CD4-positive, alpha-beta T cell treated with Interleukin-2 at 100 ng/mL for 4 hours (primary cell): Measurements from ENCODE around the gene ATRAID.
A peak's percentile ranks its signal among the peaks of the same experiment; 100 is the strongest.
"Not testable (repeated sequence)": the region's sequence is repeated elsewhere in the genome, so short reads cannot be mapped to it uniquely, and the experiment has no call there.

Experiments
- DNase-seq: peaks from one replicate; pipeline ENCODE4 v3.0.0-alpha.2; 2020; ENCODE audit warnings: low spot score

ATRAID gene

GRCh38 chr2:27211943-27212625 is at the start of gene ATRAID, which contains the start of gene SLC5A6:
Gene ATRAID, plus strand, starts transcription at chr2:27212041. Its CDS starts 328 bp downstream, at chr2:27212369.
Gene SLC5A6, minus strand, starts transcription at chr2:27212268. Its CDS starts 4,618 bp downstream, at chr2:27207650.
- peak; percentile 85 for DNase-seq

GRCh38 chr2:27162151-27163121 is 49.4 kb upstream of the ATRAID start:
- DNase-seq, result no peak

- DNase-seq, result no peak
Observed at GRCh38 chr2:27164960-27165763, 46.7 kb upstream of the ATRAID start.

GRCh38 chr2:27170581-27171337 is 41.1 kb upstream of the ATRAID start:
- DNase-seq, result no peak

GRCh38 chr2:27171351-27171848 is 40.4 kb upstream of the ATRAID start:
- DNase-seq, result no peak

- DNase-seq, result no peak
Observed at GRCh38 chr2:27174638-27175037, 37.2 kb upstream of the ATRAID start.

GRCh38 chr2:27175330-27175729 is 36.5 kb upstream of the ATRAID start:
- DNase-seq, result no peak

GRCh38 chr2:27175781-27176180 is 36.1 kb upstream of the ATRAID start:
- not testable (repeated sequence) for DNase-seq

GRCh38 chr2:27177441-27178351 is 34.1 kb upstream of the ATRAID start:
- no peak for DNase-seq

- DNase-seq, result no peak
Observed at GRCh38 chr2:27178469-27178868, 33.4 kb upstream of the ATRAID start.

GRCh38 chr2:27179344-27180000 is 32.4 kb upstream of the ATRAID start:
- DNase-seq, result no peak

GRCh38 chr2:27182346-27182745 is 29.5 kb upstream of the ATRAID start:
- no peak for DNase-seq

- DNase-seq, result no peak
Observed at GRCh38 chr2:27184115-27184514, 27.7 kb upstream of the ATRAID start.

- no peak for DNase-seq
Observed at GRCh38 chr2:27185331-27186026, 26.4 kb upstream of the ATRAID start.

- DNase-seq, result no peak
Observed at GRCh38 chr2:27186613-27187345, 25.1 kb upstream of the ATRAID start.

- DNase-seq, result no peak
Observed at GRCh38 chr2:27189989-27190388, 21.9 kb upstream of the ATRAID start.

GRCh38 chr2:27191070-27191829 is 20.6 kb upstream of the ATRAID start:
- DNase-seq, result peak; percentile 58
